OCI-LY1 (cell line): ENCODE results near the gene GALNT8.

ENCODE experiments used
- EZH2 ChIP-seq: fragments of 200-600 bp; sonication (generic), shearing (Covaris generic); IDR thresholded peaks from 2 replicates; pipeline ENCODE4 v1.8.0; 2017; ENCODE audit warnings: borderline replicate concordance, mixed run types, mild to moderate bottlenecking, antibody characterized with exemption, low read length, moderate library complexity, mixed read lengths
- TF ChIP-seq, protein P1 (sequence below): fragments of 200-600 bp; sonication (generic), shearing (Covaris generic); IDR thresholded peaks from 2 replicates; pipeline ENCODE4 v1.5.1; 2017; ENCODE audit warnings: mild to moderate bottlenecking, antibody characterized with exemption, low read length, moderate library complexity, mixed read lengths

DNA sequence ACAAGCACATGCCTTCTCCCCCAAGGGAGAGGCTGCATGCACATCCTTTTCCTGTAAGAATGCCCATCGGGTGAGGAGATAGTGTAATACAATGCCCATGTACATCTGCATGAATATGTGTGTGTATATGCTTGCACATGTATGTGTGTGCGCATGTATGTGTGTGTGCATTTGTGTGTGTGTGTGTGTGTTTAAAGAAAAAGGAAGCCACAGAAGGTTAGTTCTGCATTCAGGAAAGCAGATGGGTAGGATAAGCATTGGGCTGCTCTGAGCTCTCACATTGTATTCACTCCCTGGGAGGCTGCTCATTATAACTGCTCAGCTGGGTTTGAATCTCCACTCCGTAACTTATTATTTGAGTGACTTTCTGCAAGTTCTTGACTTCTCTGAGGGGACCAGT lies 74.3 kb downstream of the GALNT8 start:
- TF ChIP-seq, protein P1, sequence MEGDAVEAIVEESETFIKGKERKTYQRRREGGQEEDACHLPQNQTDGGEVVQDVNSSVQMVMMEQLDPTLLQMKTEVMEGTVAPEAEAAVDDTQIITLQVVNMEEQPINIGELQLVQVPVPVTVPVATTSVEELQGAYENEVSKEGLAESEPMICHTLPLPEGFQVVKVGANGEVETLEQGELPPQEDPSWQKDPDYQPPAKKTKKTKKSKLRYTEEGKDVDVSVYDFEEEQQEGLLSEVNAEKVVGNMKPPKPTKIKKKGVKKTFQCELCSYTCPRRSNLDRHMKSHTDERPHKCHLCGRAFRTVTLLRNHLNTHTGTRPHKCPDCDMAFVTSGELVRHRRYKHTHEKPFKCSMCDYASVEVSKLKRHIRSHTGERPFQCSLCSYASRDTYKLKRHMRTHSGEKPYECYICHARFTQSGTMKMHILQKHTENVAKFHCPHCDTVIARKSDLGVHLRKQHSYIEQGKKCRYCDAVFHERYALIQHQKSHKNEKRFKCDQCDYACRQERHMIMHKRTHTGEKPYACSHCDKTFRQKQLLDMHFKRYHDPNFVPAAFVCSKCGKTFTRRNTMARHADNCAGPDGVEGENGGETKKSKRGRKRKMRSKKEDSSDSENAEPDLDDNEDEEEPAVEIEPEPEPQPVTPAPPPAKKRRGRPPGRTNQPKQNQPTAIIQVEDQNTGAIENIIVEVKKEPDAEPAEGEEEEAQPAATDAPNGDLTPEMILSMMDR: no peak
- no peak for TF ChIP-seq EZH2
